Colonic mucosa (tissue), 4 donors: ENCODE results near the gene OTOGL. TPM values are rescaled to one million over a fixed set of nuclear protein-coding genes. Genes with fewer than 3 reads are reported as not detected.

ENCODE experiments used
- DNase-seq: peaks from one replicate; pipeline ENCODE4 v3.0.0-alpha.2; 2020
- H3K27ac ChIP-seq: fragments of 200-600 bp; one replicate; pipeline ENCODE4 v1.8.0; 2021
- H3K27me3 ChIP-seq: fragments of 200-600 bp; one replicate; pipeline ENCODE4 v1.8.0; 2021
- H3K36me3 ChIP-seq: fragments of 200-600 bp; one replicate; pipeline ENCODE4 v1.8.0; 2021
- H3K4me1 ChIP-seq: fragments of 200-600 bp; one replicate; pipeline ENCODE4 v1.8.0; 2021; ENCODE audit warnings: mild to moderate bottlenecking
- H3K4me3 ChIP-seq: fragments of 200-600 bp; one replicate; pipeline ENCODE4 v1.8.0; 2021
- H3K9ac ChIP-seq, 2 donors: one replicate each; pipeline ENCODE4 v1.7.0; 2013; ENCODE audit warnings: control low read depth in 2 of 2, low read depth in 2 of 2, low read length in 2 of 2
- H3K9me3 ChIP-seq: fragments of 200-600 bp; one replicate; pipeline ENCODE4 v1.8.0; 2021
- CTCF ChIP-seq: fragments of 200-600 bp; IDR thresholded peaks from one replicate; pipeline ENCODE4 v1.8.0; 2022; ENCODE audit warnings: antibody characterized with exemption, mild to moderate bottlenecking
- intact Hi-C: fragments of 100-400 bp; cut with DNase I; formaldehyde crosslinking; loops from one replicate; pipeline ENCODE4 v1.14.1; 2022
- total RNA-seq, 2 donors: library from RNA; stranded (reverse); fragmentation: NEBNext Ultra II Directional in 1 of 2; extraction: Animal tissue kit (Norgen Biotek cat#: 25700) in 1 of 2; gene quantifications; one replicate each; pipeline ENCODE4 v1.2.1, GENCODE V29; 2021
- donor health status: healthy.
- donor health status: DM: no; HTN: no; CAD: no.
- donor health status: DM: no; HTN: no; CAD: no.

The OTOGL gene
- total RNA-seq, 2 donors from 2014 or later, result 0.08 to 0.27 TPM

GRCh38 chr12:80356097-80356496, 256.8 kb downstream of the OTOGL start:
- no peaks in the 10 kb centered on the region for H3K36me3 ChIP-seq
- no peaks in the 10 kb centered on the region for H3K9me3 ChIP-seq
- no peak for TF ChIP-seq CTCF
- H3K9ac ChIP-seq, result no peak overlapping the region
- no peak overlapping the region for H3K27ac ChIP-seq
- no peak overlapping the region for H3K4me3 ChIP-seq
- DNase-seq, result no peak
- H3K4me1 ChIP-seq, result no peaks in the 10 kb centered on the region
- intact Hi-C loops, result loop anchor here (5.0 kb wide), 1 partner anchor 381 kb away; no protein-coding TSS in a partner anchor
- no peaks in the 10 kb centered on the region for H3K27me3 ChIP-seq

DNA sequence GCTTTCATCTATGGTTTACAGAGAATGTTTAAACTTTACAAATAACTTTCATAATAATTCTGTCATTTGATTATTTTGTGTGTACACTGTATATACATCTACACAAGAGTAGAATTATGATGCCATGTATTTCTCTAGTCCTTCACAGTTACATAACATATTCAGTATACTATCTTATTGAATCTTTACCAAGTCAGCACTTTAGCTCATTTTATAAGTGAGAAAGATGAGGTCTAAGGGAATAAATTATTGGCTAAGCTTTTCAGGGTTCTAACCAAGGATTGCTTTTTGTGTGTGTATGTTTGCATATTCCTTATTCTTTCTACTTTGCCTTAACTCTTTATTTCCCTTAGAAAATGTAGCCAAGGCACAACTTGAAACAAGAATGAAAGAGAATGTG, 260.4 kb downstream of the OTOGL start:
- Histone ChIP-seq H3K4me1 (no peaks in the 10 kb centered on the region), H3K9ac (no peak overlapping the region), H3K27ac (no peak overlapping the region), H3K36me3 (no peaks in the 10 kb centered on the region), H3K9me3 (no peaks in the 10 kb centered on the region), H3K27me3 (no peaks in the 10 kb centered on the region), H3K4me3 (no peak overlapping the region)
- intact Hi-C loops, result loop anchor here (5.0 kb wide), 1 partner anchor 378 kb away; no protein-coding TSS in a partner anchor
- no peak for TF ChIP-seq CTCF
- DNase-seq, result no peak

DNA sequence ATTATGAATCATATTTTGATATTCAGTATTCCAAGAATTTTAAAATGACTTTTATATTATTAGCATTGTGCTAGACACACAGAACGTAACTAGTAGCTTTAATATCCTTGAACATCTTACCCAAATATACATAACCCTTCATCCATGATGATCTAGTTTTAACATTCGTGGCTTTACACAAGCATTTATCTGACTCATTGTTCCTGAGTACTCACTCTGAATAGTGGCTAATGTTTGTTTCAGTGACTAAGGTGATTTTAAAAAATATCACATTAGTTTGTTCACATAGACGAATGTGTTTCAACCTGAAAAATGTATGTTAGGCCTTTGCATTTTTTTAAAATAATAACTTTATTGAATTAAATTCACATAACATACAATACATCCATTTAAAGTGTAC, 264.7 kb downstream of the OTOGL start:
- Histone ChIP-seq H3K9ac (no peak overlapping the region), H3K36me3 (no peaks in the 10 kb centered on the region), H3K27me3 (no peaks in the 10 kb centered on the region), H3K9me3 (no peaks in the 10 kb centered on the region), H3K27ac (no peak overlapping the region), H3K4me1 (no peaks in the 10 kb centered on the region), H3K4me3 (no peak overlapping the region)
- intact Hi-C loops, result no loop called here
- DNase-seq, result no peak
- TF ChIP-seq CTCF, result no peak

- no peak overlapping the region for H3K9ac ChIP-seq
- no peak overlapping the region for H3K4me3 ChIP-seq
- no peaks in the 10 kb centered on the region for H3K36me3 ChIP-seq
- no peaks in the 10 kb centered on the region for H3K27me3 ChIP-seq
- H3K4me1 ChIP-seq, result no peaks in the 10 kb centered on the region
- no peaks in the 10 kb centered on the region for H3K9me3 ChIP-seq
- no peak overlapping the region for H3K27ac ChIP-seq
- TF ChIP-seq CTCF, result no peak
- no peak for DNase-seq
- intact Hi-C loops, result no loop called here
Observed at GRCh38 chr12:80373666-80374065, 274.3 kb downstream of the OTOGL start.

GRCh38 chr12:80374615-80375014, 275.3 kb downstream of the OTOGL start:
- H3K27me3 ChIP-seq, result no peaks in the 10 kb centered on the region
- H3K4me3 ChIP-seq, result no peak overlapping the region
- TF ChIP-seq CTCF, result no peak
- no peaks in the 10 kb centered on the region for H3K9me3 ChIP-seq
- H3K9ac ChIP-seq, result no peak overlapping the region
- no peaks in the 10 kb centered on the region for H3K36me3 ChIP-seq
- intact Hi-C loops, result no loop called here
- H3K4me1 ChIP-seq, result no peaks in the 10 kb centered on the region
- no peak for DNase-seq
- H3K27ac ChIP-seq, result no peak overlapping the region
